SHP77 (cell line): ENCODE data around the gene PRR30.

ENCODE experiments used
- DNase-seq, 2 experiments: peaks; one replicate each; lab custom pipeline; 2025; lab: John Stamatoyannopoulos, UW

PRR30 gene

GRCh38 chr2:27097341-27097740 is 41.9 kb downstream of the PRR30 start:
- no peak for DNase-seq

GRCh38 chr2:27096748-27097297 is 42.4 kb downstream of the PRR30 start:
- no peak for DNase-seq

DNA sequence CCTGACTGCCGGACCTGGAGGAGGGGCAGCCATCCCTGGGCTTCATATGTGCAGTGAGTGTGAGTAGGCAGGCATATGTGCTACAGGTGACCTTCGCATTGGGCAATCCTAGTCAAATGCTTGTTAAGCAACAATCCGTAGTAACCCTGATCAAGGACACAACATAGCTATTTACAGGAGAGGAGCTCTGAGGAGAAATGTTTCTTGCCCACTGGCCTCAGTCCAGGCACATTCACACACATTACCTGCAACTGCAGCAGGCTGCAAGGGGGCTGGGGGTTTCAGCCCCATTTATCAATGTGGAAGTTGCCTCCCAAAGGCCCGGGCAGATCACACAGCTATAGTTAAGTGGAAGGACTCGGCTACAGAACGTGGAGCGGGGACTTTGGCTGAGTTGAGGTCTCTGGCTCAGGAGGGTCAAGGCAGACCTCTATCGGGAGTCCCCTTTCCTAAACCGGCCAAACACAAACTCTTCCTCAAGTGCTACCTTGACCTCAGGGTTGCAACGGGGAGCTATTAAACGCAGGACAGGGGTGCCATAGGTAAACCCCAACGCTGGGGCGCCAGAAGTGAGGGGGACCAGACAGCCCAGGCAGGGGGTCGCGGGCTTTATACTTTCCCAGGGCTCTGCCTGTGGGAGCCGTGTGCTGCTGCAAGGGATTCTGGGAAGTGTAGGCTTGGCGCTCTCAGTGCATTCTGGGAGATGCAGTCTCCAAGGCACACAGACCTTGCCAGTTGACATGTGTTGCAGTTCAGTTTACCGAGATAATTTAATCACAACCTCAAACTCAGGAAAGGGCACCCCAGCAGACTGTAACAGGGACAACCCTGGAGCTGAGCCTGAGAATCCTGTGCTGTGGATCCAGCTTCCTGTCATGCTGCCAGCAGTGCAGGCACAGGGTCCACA is 43.2 kb downstream of the PRR30 start:
- peak; percentile 40 to 56 for DNase-seq

- no peak for DNase-seq
These were observed 43.8 kb downstream of the PRR30 start for GRCh38 chr2:27095427-27095744.

GRCh38 chr2:27094353-27094984 is 44.7 kb downstream of the PRR30 start:
- DNase-seq = no peak

DNA sequence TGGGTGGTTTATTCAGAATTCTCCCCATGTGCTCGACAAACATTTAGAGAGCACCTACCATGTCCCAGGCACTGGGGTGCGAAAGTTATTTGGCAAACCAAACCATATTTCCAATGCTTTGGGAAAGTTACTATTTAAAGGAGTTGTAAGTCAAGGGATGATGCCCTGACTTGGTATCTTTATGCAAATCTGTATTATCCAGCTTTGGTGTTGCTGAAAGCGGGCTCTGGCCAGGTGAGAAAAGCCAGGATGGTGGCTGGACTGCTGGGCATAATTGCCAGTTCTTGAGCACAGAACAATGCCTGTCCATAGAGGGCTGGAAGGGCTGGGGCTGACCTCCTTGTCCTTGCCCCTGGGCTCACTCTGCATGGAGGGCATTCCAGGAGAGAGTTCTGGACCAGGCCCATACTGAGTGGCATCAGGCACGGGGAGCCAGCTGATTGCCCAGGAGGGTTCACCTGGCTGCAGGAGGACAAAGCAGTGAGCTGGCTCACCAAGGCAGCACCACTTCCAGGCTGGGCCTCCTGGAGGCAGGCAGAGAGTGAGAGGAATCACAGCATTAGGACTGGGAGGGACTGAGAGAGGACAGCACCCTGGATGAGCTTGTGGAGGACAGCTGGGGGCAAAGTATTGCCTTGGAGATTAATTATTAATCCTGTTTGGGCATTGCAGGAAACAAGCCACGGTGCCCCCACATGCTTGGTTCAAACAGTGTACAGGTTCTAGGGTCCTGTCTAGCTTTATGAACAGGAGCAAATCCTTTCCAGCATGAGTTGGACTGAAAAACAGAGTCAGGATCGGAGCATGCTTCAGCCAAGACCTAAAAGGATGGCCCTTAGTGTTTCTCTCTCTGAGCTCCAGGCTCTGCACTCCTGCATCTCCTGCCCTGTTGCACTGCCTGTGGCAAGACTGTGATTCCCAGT is 45.5 kb downstream of the PRR30 start:
- DNase-seq = no peak

- no peak for DNase-seq
These were observed 46.3 kb downstream of the PRR30 start for GRCh38 chr2:27092696-27093429.

GRCh38 chr2:27091746-27092695 is 47.2 kb downstream of the PRR30 start:
- DNase-seq = no peak

DNA sequence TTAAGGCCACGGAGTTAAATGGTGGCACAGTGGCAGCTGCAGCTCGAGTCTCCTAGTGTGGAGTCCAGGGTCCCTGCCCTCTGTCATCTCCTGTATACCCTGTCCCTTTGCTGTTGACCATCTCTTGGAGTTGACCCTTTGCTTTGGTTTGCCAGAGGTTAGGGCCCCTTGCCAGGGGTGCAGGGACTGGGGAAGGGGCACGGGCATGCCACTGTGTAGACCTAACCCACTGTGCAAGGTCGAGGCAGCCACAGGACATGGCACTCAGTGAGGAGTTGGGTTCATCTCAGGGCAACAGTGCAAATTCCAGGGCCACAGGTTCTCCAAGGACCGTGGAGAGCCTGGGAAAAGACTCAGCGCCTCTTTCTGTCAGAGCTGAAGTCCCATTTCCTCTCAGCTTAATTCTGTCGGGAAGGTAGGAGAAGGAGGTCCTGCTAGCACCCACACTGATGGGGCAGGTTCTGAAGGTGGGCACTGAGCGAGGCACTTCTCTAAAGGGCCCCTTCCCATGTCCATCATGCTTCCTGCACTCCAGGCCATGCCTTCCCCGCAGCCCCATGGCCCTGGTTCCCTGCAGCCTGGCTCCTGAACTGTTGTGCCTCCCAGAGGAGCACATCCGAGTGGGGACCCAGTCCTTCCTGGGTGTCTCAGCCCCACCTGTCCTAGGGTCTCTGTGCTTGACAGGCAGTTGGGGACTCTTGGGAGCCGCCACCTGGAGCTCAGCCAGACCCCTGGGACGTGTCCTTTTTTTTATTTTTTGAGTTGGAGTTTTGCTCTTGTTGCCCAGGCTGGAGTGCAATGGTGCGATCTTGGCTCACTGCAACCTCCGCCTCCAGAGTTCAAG is 49.9 kb downstream of the PRR30 start:
- DNase-seq = no peak

GRCh38 chr2:27088634-27089033 is 50.6 kb downstream of the PRR30 start:
- DNase-seq = no peak

DNA sequence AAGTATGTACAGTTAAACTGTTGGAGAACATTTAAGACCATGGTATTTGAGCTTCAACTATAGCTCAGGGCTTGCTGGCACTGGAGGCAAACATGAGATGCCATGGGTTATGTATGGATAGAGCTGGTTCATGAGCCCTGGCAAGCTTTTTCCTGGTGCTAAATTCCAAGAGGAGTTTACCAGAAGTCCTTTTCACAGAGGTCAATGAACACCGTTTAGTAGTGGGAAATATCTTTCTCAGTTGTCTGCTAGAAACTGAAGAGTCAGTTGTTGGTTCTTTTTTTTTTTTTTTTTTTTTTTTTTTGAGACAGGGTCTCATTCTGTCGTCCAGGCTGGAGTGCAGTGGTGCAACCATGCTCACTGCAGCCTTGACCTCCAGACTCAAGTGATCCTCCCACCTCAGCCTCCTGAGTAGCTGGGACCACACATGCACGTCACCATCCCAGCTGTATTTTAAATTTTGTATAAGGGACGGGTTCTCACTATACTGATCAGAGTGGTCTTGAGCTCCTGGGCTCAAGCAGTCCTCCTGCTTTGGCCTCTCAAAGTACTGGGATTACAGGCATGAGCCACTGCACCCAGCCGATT is 51.3 kb downstream of the PRR30 start:
- DNase-seq = no peak
